Thyroid gland (tissue), 4 donors: Measurements from ENCODE around the gene SFTPA1. TPM values are rescaled to one million over a fixed set of nuclear protein-coding genes. Genes with fewer than 3 reads are reported as not detected.
"Not testable (repeated sequence)": the region's sequence is repeated elsewhere in the genome, so short reads cannot be mapped to it uniquely, and the experiment has no call there.

Source experiments
- DNase-seq, 2 donors: peaks; one replicate each; pipeline ENCODE4 v3.0.0-alpha.2; 2019
- H3K27ac ChIP-seq, 3 donors: fragments of 200-600 bp; sonication (generic); 1 replicate in 2 of 3; 2 replicates in 1 of 3; pipeline ENCODE4 v1.5.1; 2016 to 2019; ENCODE audit warnings: mild to moderate bottlenecking in 1 of 3, moderate library complexity in 1 of 3
- H3K27me3 ChIP-seq: fragments of 200-600 bp; sonication (generic); one replicate; pipeline ENCODE4 v1.5.1; 2019
- H3K36me3 ChIP-seq, 2 donors: fragments of 200-600 bp; sonication (generic); one replicate each; pipeline ENCODE4 v1.5.1; 2016 to 2019
- H3K4me1 ChIP-seq, 2 donors: fragments of 200-600 bp; sonication (generic); one replicate each; pipeline ENCODE4 v1.5.1; 2017 to 2019
- H3K4me3 ChIP-seq, 3 donors: fragments of 200-600 bp; sonication (generic); replicated peaks in 1 of 3; 1 replicate in 2 of 3; 2 replicates in 1 of 3; pipeline ENCODE4 v1.5.1; 2016; ENCODE audit warnings: mild to moderate bottlenecking in 1 of 3
- H3K9me3 ChIP-seq: fragments of 200-600 bp; sonication (generic); one replicate; pipeline ENCODE4 v1.5.1; 2017
- POLR2A ChIP-seq, 2 donors: fragments of 450-650 bp; IDR thresholded peaks; one replicate each; pipeline ENCODE4 v1.6.1; 2017; ENCODE audit warnings: antibody characterized with exemption in 2 of 2, mild to moderate bottlenecking in 2 of 2, moderate library complexity in 1 of 2
- WGBS, 2 donors: methylation state at CpG; one replicate each; pipeline ENCODE4 v1.1.5; 2017; 5-methylcytosine and 5-hydroxymethylcytosine counted together
- intact Hi-C: fragments of 100-400 bp; cut with DNase I; formaldehyde crosslinking; loops from one replicate; pipeline ENCODE4 v1.15.1; 2023
- total RNA-seq, 4 donors: library from RNA; depleted of rRNA; stranded (reverse); fragments of >200 nt; gene quantifications; one replicate each; pipeline ENCODE4 v1.2.3, GENCODE V29; 2016
- TF ChIP-seq, protein P1 (sequence below), 6 experiments: fragments of 200-600 bp in 3 of 6; fragments of 450-650 bp in 3 of 6; sonication (generic) in 3 of 6; IDR thresholded peaks; one replicate each; pipeline ENCODE4 v1.5.1; 2016 to 2019; ENCODE audit warnings: antibody characterized with exemption in 6 of 6, mild to moderate bottlenecking in 2 of 6, inconsistent platforms in 1 of 6, moderate library complexity in 1 of 6

The SFTPA1 gene
- total RNA-seq: not detected

DNA sequence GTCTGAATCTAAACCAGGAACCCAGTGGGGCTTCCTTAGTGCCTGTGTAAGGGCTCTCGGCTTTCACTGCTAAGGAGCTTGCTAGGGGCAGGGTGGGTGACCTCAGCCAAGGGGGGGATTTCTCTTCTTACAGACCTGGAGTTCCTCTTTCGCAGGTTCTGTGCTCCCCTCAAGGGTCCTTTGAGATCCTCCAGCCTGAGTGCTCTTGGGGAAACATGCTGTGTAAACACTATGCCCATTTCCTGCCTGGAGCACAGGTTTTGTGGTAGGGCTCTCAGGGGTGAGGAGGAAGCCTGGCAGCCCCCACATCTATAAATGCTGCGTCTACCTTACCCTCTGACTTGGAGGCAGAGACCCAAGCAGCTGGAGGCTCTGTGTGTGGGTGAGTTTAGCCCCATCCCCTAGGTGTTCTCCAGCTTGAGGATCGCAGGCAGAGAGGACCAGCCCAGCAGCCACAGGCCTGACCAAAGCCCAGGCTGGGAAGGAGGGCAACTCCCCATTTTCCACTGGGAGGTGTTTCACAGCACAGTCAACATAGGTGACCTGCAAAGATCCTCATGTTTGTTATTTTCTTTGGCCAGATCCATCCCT lies at the start of gene SFTPA1:
SFTPA1 (plus strand) TSS at position 339 of the 591 bp plus-strand sequence. CDS start 887 bp downstream, outside the sequence.
- intact Hi-C loops: no loop called here
- no peaks in the 10 kb centered on the region for H3K27me3 ChIP-seq

DNA sequence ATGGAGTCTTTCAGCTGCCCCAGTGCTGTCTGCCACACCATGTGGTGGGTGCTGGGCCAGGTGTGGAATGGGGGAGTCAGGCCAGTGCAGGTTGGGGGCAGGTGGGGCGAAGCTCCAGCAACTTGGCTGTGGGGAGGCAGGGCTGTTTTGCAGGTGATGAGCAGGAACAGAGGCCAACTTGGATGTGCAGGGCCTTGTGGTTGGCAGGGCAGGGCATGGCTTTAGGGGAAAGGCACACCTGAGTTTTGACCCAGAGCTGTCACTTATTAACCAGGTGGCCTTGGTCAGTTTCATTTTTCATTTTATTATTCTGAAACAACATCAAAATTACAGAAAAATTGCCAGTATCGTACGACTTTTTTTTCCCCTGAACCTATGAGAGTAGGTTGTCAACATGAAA lies 49.5 kb upstream of the SFTPA1 start:
- Histone ChIP-seq H3K4me1 (no peaks in the 10 kb centered on the region), H3K4me3 (no peak overlapping the region), H3K27me3 (no peaks in the 10 kb centered on the region), H3K27ac (no peak overlapping the region), H3K9me3 (no peaks in the 10 kb centered on the region), H3K36me3 (no peaks in the 10 kb centered on the region)
- no peak for DNase-seq
- intact Hi-C loops: no loop called here
- TF ChIP-seq, protein P1, sequence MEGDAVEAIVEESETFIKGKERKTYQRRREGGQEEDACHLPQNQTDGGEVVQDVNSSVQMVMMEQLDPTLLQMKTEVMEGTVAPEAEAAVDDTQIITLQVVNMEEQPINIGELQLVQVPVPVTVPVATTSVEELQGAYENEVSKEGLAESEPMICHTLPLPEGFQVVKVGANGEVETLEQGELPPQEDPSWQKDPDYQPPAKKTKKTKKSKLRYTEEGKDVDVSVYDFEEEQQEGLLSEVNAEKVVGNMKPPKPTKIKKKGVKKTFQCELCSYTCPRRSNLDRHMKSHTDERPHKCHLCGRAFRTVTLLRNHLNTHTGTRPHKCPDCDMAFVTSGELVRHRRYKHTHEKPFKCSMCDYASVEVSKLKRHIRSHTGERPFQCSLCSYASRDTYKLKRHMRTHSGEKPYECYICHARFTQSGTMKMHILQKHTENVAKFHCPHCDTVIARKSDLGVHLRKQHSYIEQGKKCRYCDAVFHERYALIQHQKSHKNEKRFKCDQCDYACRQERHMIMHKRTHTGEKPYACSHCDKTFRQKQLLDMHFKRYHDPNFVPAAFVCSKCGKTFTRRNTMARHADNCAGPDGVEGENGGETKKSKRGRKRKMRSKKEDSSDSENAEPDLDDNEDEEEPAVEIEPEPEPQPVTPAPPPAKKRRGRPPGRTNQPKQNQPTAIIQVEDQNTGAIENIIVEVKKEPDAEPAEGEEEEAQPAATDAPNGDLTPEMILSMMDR (IDR thresholded peaks at IDR 0.05): no peak
- no peak for TF ChIP-seq POLR2A (IDR thresholded peaks at IDR 0.05)
- WGBS, 2 donors: 91 to 93% methylated on average over 3 of the region's 3 CpGs

More for the DNA sequence above, at the start of gene SFTPA1:
- DNase-seq: no peak
- WGBS, 2 donors: 55 to 67% methylated on average over 2 to 4 of the region's 4 CpGs
- no peak for TF ChIP-seq POLR2A (IDR thresholded peaks at IDR 0.05)
- TF ChIP-seq, protein P1 (IDR thresholded peaks at IDR 0.05): no peak
- H3K27ac ChIP-seq: no peak within 1 kb of the TSS
- H3K4me3 ChIP-seq: no peak within 1 kb of the TSS
- H3K36me3 ChIP-seq: no peaks in the 10 kb centered on the region
- H3K9me3 ChIP-seq: no peaks in the 10 kb centered on the region
- H3K4me1 ChIP-seq: no peaks in the 10 kb centered on the region

DNA sequence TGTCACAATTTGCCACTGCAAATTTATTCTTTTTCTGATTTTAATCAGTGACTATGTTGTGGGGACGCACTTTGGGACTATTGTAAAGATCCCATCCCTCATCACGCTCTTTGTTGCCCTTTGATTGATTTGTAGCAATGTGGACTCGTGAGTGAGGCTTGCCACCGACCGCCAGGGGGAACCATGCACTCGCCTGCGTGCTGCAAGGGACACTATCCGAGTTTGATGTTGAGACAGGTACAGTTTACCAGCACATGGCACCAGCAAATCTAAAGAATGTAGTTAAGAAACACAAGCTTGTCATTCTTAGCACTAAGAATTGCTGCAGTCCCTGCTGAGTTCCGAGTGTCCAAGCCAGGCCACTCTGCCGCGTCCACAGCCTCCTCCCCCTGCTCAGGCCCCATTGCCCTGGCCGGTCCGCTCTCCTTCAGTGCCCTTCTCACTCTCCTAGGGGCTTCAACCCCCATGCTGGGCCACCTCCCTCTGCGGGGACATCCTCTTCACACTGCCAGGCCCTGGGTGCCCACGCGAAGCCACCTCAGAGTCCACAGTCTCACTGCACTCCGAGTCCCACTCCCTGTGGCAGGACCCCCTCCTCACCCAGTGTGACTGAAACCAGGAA lies 48.5 kb upstream of the SFTPA1 start:
- 16% methylated on average over 13 to 17 of the region's 17 CpGs for WGBS, 2 donors
- Histone ChIP-seq H3K9me3 (no peaks in the 10 kb centered on the region), H3K4me3 (no peak overlapping the region), H3K27ac (no peak overlapping the region), H3K27me3 (no peaks in the 10 kb centered on the region), H3K4me1 (no peaks in the 10 kb centered on the region), H3K36me3 (no peaks in the 10 kb centered on the region)
- DNase-seq: peak; percentile 69 to 81
- intact Hi-C loops: no loop called here
- no peak for TF ChIP-seq POLR2A (IDR thresholded peaks at IDR 0.05)
- TF ChIP-seq, protein P1 (IDR thresholded peaks at IDR 0.05): peak; percentile 59 to 92 (median 72)

DNA sequence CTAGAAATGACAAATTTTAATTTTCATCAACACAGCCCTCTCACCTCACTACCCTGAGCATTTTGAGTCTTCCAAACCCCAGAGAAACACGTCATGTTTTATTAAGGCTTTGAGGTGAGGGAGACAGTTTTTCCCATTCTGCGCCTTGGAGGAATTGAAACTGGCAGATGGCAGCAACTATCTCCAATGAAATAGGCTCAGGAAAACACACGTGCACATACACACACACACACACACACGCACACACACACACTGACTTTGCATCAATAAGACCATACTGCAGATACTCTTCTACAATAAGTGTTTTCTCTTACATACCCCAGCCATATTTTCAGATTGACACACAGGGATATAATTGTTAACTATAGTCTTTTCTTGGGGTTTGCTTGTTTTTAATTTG lies 47.3 kb upstream of the SFTPA1 start:
- WGBS, 2 donors: 78 to 85% methylated on average over 4 of the region's 4 CpGs
- H3K4me3 ChIP-seq: no peak overlapping the region
- H3K4me1 ChIP-seq: no peaks in the 10 kb centered on the region
- TF ChIP-seq POLR2A (IDR thresholded peaks at IDR 0.05): no peak
- TF ChIP-seq, protein P1 (IDR thresholded peaks at IDR 0.05): no peak
- no peaks in the 10 kb centered on the region for H3K9me3 ChIP-seq
- no peaks in the 10 kb centered on the region for H3K27me3 ChIP-seq
- no peak overlapping the region for H3K27ac ChIP-seq
- intact Hi-C loops: no loop called here
- H3K36me3 ChIP-seq: no peaks in the 10 kb centered on the region
- no peak for DNase-seq

DNA sequence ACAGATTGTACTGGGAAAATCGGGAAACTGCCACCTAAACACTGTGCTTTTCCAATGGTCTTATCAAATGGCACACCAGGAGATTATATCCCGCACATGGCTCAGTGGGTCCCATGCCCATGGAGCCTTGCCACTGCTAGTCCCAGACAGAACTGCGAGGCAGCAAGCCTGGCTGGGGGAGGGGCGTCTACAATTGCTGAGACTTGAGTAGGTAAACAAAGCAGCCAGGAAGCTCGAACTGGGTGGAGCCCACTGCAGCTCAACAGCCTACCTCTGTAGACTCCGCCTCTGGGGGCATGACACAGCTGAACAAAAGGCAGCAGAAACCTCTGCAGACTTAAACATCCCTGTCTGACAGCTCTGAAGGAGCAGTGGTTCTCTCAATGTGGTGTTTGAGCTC lies 40.1 kb upstream of the SFTPA1 start:
- H3K27ac ChIP-seq, H3K36me3 ChIP-seq, intact Hi-C loops, H3K4me3 ChIP-seq, H3K9me3 ChIP-seq, DNase-seq, H3K27me3 ChIP-seq, H3K4me1 ChIP-seq: not testable (repeated sequence)
- WGBS, 2 donors: 83 to 86% methylated on average over 6 of the region's 6 CpGs
